Nephron (organoid): ENCODE measurements around the gene FAM161A.
"Not testable (repeated sequence)": the region's sequence is repeated elsewhere in the genome, so short reads cannot be mapped to it uniquely, and the experiment has no call there.

Source experiments
- H3K27ac Mint-ChIP-seq, 3 experiments: 2 replicates each; pipeline ENCODE4 v1.8.0; 2020; ENCODE audit warnings: mixed read lengths in 3 of 3, mild to moderate bottlenecking in 2 of 3, moderate library complexity in 1 of 3
- H3K27me3 Mint-ChIP-seq: 2 replicates; pipeline ENCODE4 v1.8.0; 2021; ENCODE audit warnings: low read depth, mild to moderate bottlenecking, moderate library complexity, mixed read lengths
- H3K36me3 Mint-ChIP-seq: 2 replicates; pipeline ENCODE4 v1.8.0; 2020; ENCODE audit warnings: low read depth, mixed read lengths
- H3K4me1 Mint-ChIP-seq: 2 replicates; pipeline ENCODE4 v1.8.0; 2020; ENCODE audit warnings: mixed read lengths
- H3K4me3 Mint-ChIP-seq, 3 experiments: 2 replicates each; pipeline ENCODE4 v1.8.0; 2020; ENCODE audit warnings: mild to moderate bottlenecking in 3 of 3, mixed read lengths in 3 of 3, moderate library complexity in 2 of 3
- H3K9me3 Mint-ChIP-seq: 2 replicates; pipeline ENCODE4 v1.8.0; 2020; ENCODE audit warnings: mixed read lengths
- CTCF ChIP-seq, 3 experiments: fragments of 200-600 bp; sonication (generic); IDR thresholded peaks; one replicate each; pipeline ENCODE4 v1.5.0; 2021; ENCODE audit warnings: antibody characterized with exemption in 3 of 3; ENCODE audit not compliant: unreplicated experiment in 3 of 3

FAM161A gene

GRCh38 chr2:61885896-61886603 lies 32.2 kb upstream of the FAM161A start:
- Mint-ChIP-seq H3K4me3 (peak overlapping the region; percentile 98 to 100 (median 100)), H3K27me3 (no peaks in the 10 kb centered on the region), H3K4me1 (peaks cover 14% of the 10 kb centered on the region), H3K9me3 (no peaks in the 10 kb centered on the region), H3K27ac (no peak overlapping the region), H3K36me3 (peaks cover 39% of the 10 kb centered on the region)
- no peak for TF ChIP-seq CTCF (IDR thresholded peaks at IDR 0.05; ENCODE audit: unreplicated experiment in 3 of 3)

GRCh38 chr2:61882850-61883249 lies 29.0 kb upstream of the FAM161A start:
- no peaks in the 10 kb centered on the region for H3K27me3 Mint-ChIP-seq
- no peak for TF ChIP-seq CTCF (IDR thresholded peaks at IDR 0.05; ENCODE audit: unreplicated experiment in 3 of 3)

GRCh38 chr2:61879351-61879750 lies 25.5 kb upstream of the FAM161A start:
- H3K9me3 Mint-ChIP-seq, H3K4me1 Mint-ChIP-seq, H3K27ac Mint-ChIP-seq, H3K4me3 Mint-ChIP-seq, H3K27me3 Mint-ChIP-seq: not testable (repeated sequence)
- H3K36me3 Mint-ChIP-seq: peaks cover 67% of the 10 kb centered on the region

More at GRCh38 chr2:61882850-61883249, 29.0 kb upstream of the FAM161A start:
- Mint-ChIP-seq H3K27ac (no peak overlapping the region), H3K9me3 (no peaks in the 10 kb centered on the region), H3K36me3 (peaks cover 57% of the 10 kb centered on the region), H3K4me1 (peaks cover 14% of the 10 kb centered on the region), H3K4me3 (no peak overlapping the region)

- Mint-ChIP-seq H3K27me3 (no peaks in the 10 kb centered on the region), H3K4me1 (no peaks in the 10 kb centered on the region), H3K27ac (no peak overlapping the region), H3K4me3 (no peak overlapping the region), H3K9me3 (no peaks in the 10 kb centered on the region), H3K36me3 (peaks cover 72% of the 10 kb centered on the region)
- no peak for TF ChIP-seq CTCF (IDR thresholded peaks at IDR 0.05; ENCODE audit: unreplicated experiment in 3 of 3)
Measured at GRCh38 chr2:61878761-61879160, 24.9 kb upstream of the FAM161A start.

- H3K36me3 Mint-ChIP-seq: peaks cover 72% of the 10 kb centered on the region
- H3K9me3 Mint-ChIP-seq: no peaks in the 10 kb centered on the region
- TF ChIP-seq CTCF (IDR thresholded peaks at IDR 0.05; ENCODE audit: unreplicated experiment in 3 of 3): no peak
- H3K4me1 Mint-ChIP-seq: no peaks in the 10 kb centered on the region
- no peaks in the 10 kb centered on the region for H3K27me3 Mint-ChIP-seq
- no peak overlapping the region for H3K27ac Mint-ChIP-seq
- no peak overlapping the region for H3K4me3 Mint-ChIP-seq
Measured at GRCh38 chr2:61877571-61878245, 23.8 kb upstream of the FAM161A start.

GRCh38 chr2:61876400-61876799 lies 22.5 kb upstream of the FAM161A start:
- no peaks in the 10 kb centered on the region for H3K9me3 Mint-ChIP-seq
- TF ChIP-seq CTCF (IDR thresholded peaks at IDR 0.05; ENCODE audit: unreplicated experiment in 3 of 3): no peak
- peaks cover 75% of the 10 kb centered on the region for H3K36me3 Mint-ChIP-seq
- no peaks in the 10 kb centered on the region for H3K4me1 Mint-ChIP-seq
- H3K4me3 Mint-ChIP-seq: no peak overlapping the region
- no peaks in the 10 kb centered on the region for H3K27me3 Mint-ChIP-seq
- H3K27ac Mint-ChIP-seq: no peak overlapping the region

GRCh38 chr2:61866482-61867089 lies 12.7 kb upstream of the FAM161A start:
- H3K9me3 Mint-ChIP-seq, H3K4me1 Mint-ChIP-seq, H3K27ac Mint-ChIP-seq, H3K4me3 Mint-ChIP-seq, H3K27me3 Mint-ChIP-seq: not testable (repeated sequence)
- H3K36me3 Mint-ChIP-seq: peaks cover 88% of the 10 kb centered on the region
